Renal pelvis (tissue), 12 donors: ENCODE data around the gene CFAP221. TPM values are rescaled to one million over a fixed set of nuclear protein-coding genes. Genes with fewer than 3 reads are reported as not detected.

Source experiments
- DNase-seq: peaks from one replicate; pipeline ENCODE4 v3.0.0-alpha.2; 2013
- long read RNA-seq, 16 experiments: transcript quantifications; one replicate each; lab custom pipeline, GENCODE V29; 2026
- polyA plus RNA-seq, 3 donors: library from polyadenylated mRNA; unstranded; fragments of 120-200 nt; gene quantifications; one replicate each; pipeline ENCODE4 v1.2.1, GENCODE V29; 2013; ENCODE audit not compliant: insufficient read length in 3 of 3

CFAP221 gene
- polyA plus RNA-seq: 10 to 100 TPM; 18.5 to 35.1 (median 30.2) TPM
- long read RNA-seq, donor 1: 0 reads
- long read RNA-seq, donor 2: 0 reads
- long read RNA-seq, donor 3: 0 reads
- long read RNA-seq, donor 4: 0 reads
- long read RNA-seq, donor 5: 0 reads
- long read RNA-seq, donor 6: 0 reads
- long read RNA-seq, donor 7: 0 reads
- long read RNA-seq, donor 8: 0 reads
- long read RNA-seq, donor 9: 0 reads
- long read RNA-seq, donor 10: 0 reads
- long read RNA-seq, donor 11: 0 reads
- long read RNA-seq, donor 12, partial matches to known transcripts: 0 of 1 reads
- long read RNA-seq, donor 12, other reads (novel, unspliced or antisense): 0 of 1 reads
- long read RNA-seq, donor 13: 0 reads
- long read RNA-seq, donor 14: 0 reads
- long read RNA-seq, donor 15: 0 reads
- long read RNA-seq, donor 16: 0 reads

- peak; percentile 80 for DNase-seq
Observed at GRCh38 chr2:119544075-119544938, at the start of gene CFAP221. Gene CFAP221 (plus strand): TSS chr2:119544449. CDS start chr2:119546132, 1,683 bp downstream.

GRCh38 chr2:119495948-119496347 is 48.3 kb upstream of the CFAP221 start:
- no peak for DNase-seq

GRCh38 chr2:119496682-119497081 is 47.6 kb upstream of the CFAP221 start:
- DNase-seq: no peak

GRCh38 chr2:119508756-119509155 is 35.5 kb upstream of the CFAP221 start:
- DNase-seq: no peak

- no peak for DNase-seq
Observed at GRCh38 chr2:119511989-119512388, 32.3 kb upstream of the CFAP221 start.

- DNase-seq: no peak
Observed at GRCh38 chr2:119512946-119513345, 31.3 kb upstream of the CFAP221 start.

- DNase-seq: no peak
Observed at GRCh38 chr2:119513832-119514231, 30.4 kb upstream of the CFAP221 start.

- no peak for DNase-seq
Observed at GRCh38 chr2:119516121-119516520, 28.1 kb upstream of the CFAP221 start.

- no peak for DNase-seq
Observed at GRCh38 chr2:119517433-119517832, 26.8 kb upstream of the CFAP221 start.

- DNase-seq: no peak
Observed at GRCh38 chr2:119518401-119519056, 25.7 kb upstream of the CFAP221 start.

- no peak for DNase-seq
Observed at GRCh38 chr2:119519057-119519408, 25.2 kb upstream of the CFAP221 start.

- no peak for DNase-seq
Observed at GRCh38 chr2:119520696-119521432, 23.4 kb upstream of the CFAP221 start.

- no peak for DNase-seq
Observed at GRCh38 chr2:119521433-119522050, 22.7 kb upstream of the CFAP221 start.

GRCh38 chr2:119522671-119523070 is 21.6 kb upstream of the CFAP221 start:
- no peak for DNase-seq

GRCh38 chr2:119523383-119523951 is 20.8 kb upstream of the CFAP221 start:
- no peak for DNase-seq

- DNase-seq: no peak
Observed at GRCh38 chr2:119523952-119524694, 20.1 kb upstream of the CFAP221 start, which contains the start of gene SCTR. Gene SCTR (minus strand): TSS chr2:119524483. CDS start chr2:119524226, 257 bp downstream.

- no peak for DNase-seq
Observed at GRCh38 chr2:119525614-119526013, 18.6 kb upstream of the CFAP221 start.

GRCh38 chr2:119527999-119528398 is 16.2 kb upstream of the CFAP221 start:
- DNase-seq: no peak

- no peak for DNase-seq
Observed at GRCh38 chr2:119531292-119531691, 13.0 kb upstream of the CFAP221 start.

GRCh38 chr2:119533560-119533959 is 10.7 kb upstream of the CFAP221 start:
- no peak for DNase-seq
